HCT116 (cell line): ENCODE results near the gene TOM1.

ENCODE experiments used
- CTCF ChIP-seq, 3 experiments: fragments of 200-600 bp in 1 of 3; sonication (generic) in 1 of 3; IDR thresholded peaks in 2 of 3; conservative IDR thresholded peaks in 1 of 3; 2 replicates each; pipeline ENCODE4 v1.5.1; 2012 to 2017; ENCODE audit warnings: low read depth in 2 of 3, low read length in 2 of 3, antibody characterized with exemption in 1 of 3, borderline replicate concordance in 1 of 3, control low read depth in 1 of 3, mild to moderate bottlenecking in 1 of 3, mixed read lengths in 1 of 3, mixed run types in 1 of 3, moderate library complexity in 1 of 3; ENCODE audit not compliant: insufficient read depth in 1 of 3
- EZH2phosphoT487 ChIP-seq: fragments of 200-600 bp; IDR thresholded peaks from 2 replicates; pipeline ENCODE4 v1.6.1; 2018; ENCODE audit warnings: antibody characterized with exemption, borderline replicate concordance
- POLR2A ChIP-seq: IDR thresholded peaks from 2 replicates; pipeline ENCODE4 v1.7.0; 2011; ENCODE audit warnings: borderline replicate concordance; ENCODE audit not compliant: insufficient read depth, insufficient read length; ENCODE audit errors: extremely low read depth
- POLR2AphosphoS5 ChIP-seq: IDR thresholded peaks from 2 replicates; pipeline ENCODE4 v1.6.1; 2011; ENCODE audit warnings: mild to moderate bottlenecking, low read depth, low read length, moderate library complexity
- SP1 ChIP-seq: IDR thresholded peaks from 2 replicates; pipeline ENCODE4 v1.6.1; 2012; ENCODE audit warnings: low read depth
- SRF ChIP-seq: IDR thresholded peaks from 2 replicates; pipeline ENCODE4 v1.6.1; 2012; ENCODE audit warnings: low read depth
- TCF7L2 ChIP-seq: IDR thresholded peaks from 2 replicates; pipeline ENCODE4 v1.7.0; 2011; ENCODE audit warnings: borderline replicate concordance, inconsistent platforms; ENCODE audit not compliant: insufficient read depth, insufficient read length; ENCODE audit errors: extremely low read depth

- no peak for TF ChIP-seq CTCF (IDR thresholded peaks at IDR 0.05 in 2 of 3, conservative IDR thresholded peaks at IDR 0.05 in 1 of 3; ENCODE audit: borderline replicate concordance in 1 of 3, insufficient read depth in 1 of 3, low read depth in 2 of 3, low read length in 2 of 3)
- TF ChIP-seq POLR2AphosphoS5 = no peak
- no peak for TF ChIP-seq TCF7L2
- no peak for TF ChIP-seq SP1
- no peak for TF ChIP-seq EZH2phosphoT487
- no peak for TF ChIP-seq SRF
- no peak for TF ChIP-seq POLR2A
Measured at GRCh38 chr22:35333220-35333619, 33.5 kb downstream of the TOM1 start.
